GM23248 (cell line): ENCODE data around the gene CRTC3. TPM values are rescaled to one million over a fixed set of nuclear protein-coding genes. Genes with fewer than 3 reads are reported as not detected.

Source experiments
- DNase-seq: peaks from one replicate; pipeline ENCODE4 v3.0.0-alpha.2; 2015
- H2AFZ ChIP-seq: fragments of 200-600 bp; sonication (generic); 2 replicates; pipeline ENCODE4 v1.6.1; 2016; ENCODE audit warnings: antibody characterized with exemption
- H3F3A ChIP-seq: fragments of 200-600 bp; sonication (generic); 2 replicates; pipeline ENCODE4 v1.6.1; 2016; ENCODE audit warnings: mild to moderate bottlenecking, antibody characterized with exemption, mixed run types; ENCODE audit not compliant: insufficient read depth
- H3K27ac ChIP-seq: fragments of 200-600 bp; sonication (generic); 2 replicates; pipeline ENCODE4 v1.5.1; 2016; ENCODE audit warnings: mild to moderate bottlenecking
- H3K27me3 ChIP-seq: fragments of 200-600 bp; sonication (generic); replicated peaks from 2 replicates; pipeline ENCODE4 v1.6.1; 2016; ENCODE audit warnings: mild to moderate bottlenecking; ENCODE audit not compliant: insufficient read depth
- H3K36me3 ChIP-seq: fragments of 200-600 bp; sonication (generic); 2 replicates; pipeline ENCODE4 v1.6.1; 2016; ENCODE audit warnings: low read depth, mild to moderate bottlenecking
- H3K4me1 ChIP-seq: fragments of 200-600 bp; sonication (generic); 2 replicates; pipeline ENCODE4 v1.6.1; 2016; ENCODE audit warnings: mild to moderate bottlenecking; ENCODE audit not compliant: insufficient read depth
- H3K4me2 ChIP-seq: fragments of 200-600 bp; sonication (generic); one replicate; pipeline ENCODE4 v1.6.1; 2016; ENCODE audit warnings: mild to moderate bottlenecking; ENCODE audit not compliant: unreplicated experiment
- H3K4me3 ChIP-seq: fragments of 200-600 bp; sonication (generic); 2 replicates; pipeline ENCODE4 v1.5.1; 2016; ENCODE audit warnings: mild to moderate bottlenecking
- H3K79me2 ChIP-seq: fragments of 200-600 bp; sonication (generic); 2 replicates; pipeline ENCODE4 v1.6.1; 2016; ENCODE audit warnings: mild to moderate bottlenecking; ENCODE audit not compliant: insufficient read depth
- H3K9ac ChIP-seq: fragments of 200-600 bp; sonication (generic); 2 replicates; pipeline ENCODE4 v1.6.1; 2016; ENCODE audit warnings: mild to moderate bottlenecking
- H3K9me2 ChIP-seq: fragments of 200-600 bp; sonication (generic); 2 replicates; pipeline ENCODE4 v1.6.1; 2016; ENCODE audit warnings: mixed run types, mild to moderate bottlenecking, moderate library complexity; ENCODE audit not compliant: insufficient read depth
- H3K9me3 ChIP-seq: fragments of 200-600 bp; sonication (generic); one replicate; pipeline ENCODE4 v1.6.1; 2017; ENCODE audit warnings: low read depth
- H4K20me1 ChIP-seq: fragments of 200-600 bp; sonication (generic); 2 replicates; pipeline ENCODE4 v1.6.0; 2016; ENCODE audit not compliant: insufficient read depth
- EZH2 ChIP-seq: fragments of 200-600 bp; sonication (generic); IDR thresholded peaks from 2 replicates; pipeline ENCODE4 v1.6.1; 2018; ENCODE audit warnings: antibody characterized with exemption, mild to moderate bottlenecking; ENCODE audit not compliant: insufficient read depth, poor library complexity, severe bottlenecking
- EZH2phosphoT487 ChIP-seq: fragments of 200-600 bp; sonication (generic); IDR thresholded peaks from 2 replicates; pipeline ENCODE4 v1.6.1; 2018; ENCODE audit warnings: antibody characterized with exemption, moderate library complexity, mild to moderate bottlenecking, low read depth; ENCODE audit not compliant: insufficient read depth
- WGBS, 2 experiments: methylation state at CpG; one replicate each; pipeline ENCODE4 v1.1.6; 2015 to 2017; ENCODE audit warnings: low lambda C conversion rate in 2 of 2, low coverage in 1 of 2; ENCODE audit errors: missing lambda C conversion rate in 2 of 2; 5-methylcytosine and 5-hydroxymethylcytosine counted together
- in situ Hi-C: fragments of 300-500 bp; cut with MboI; formaldehyde crosslinking; loops from 2 replicates; pipeline ENCODE4 v1.15.0; 2020
- polyA plus RNA-seq: library from polyadenylated mRNA; unstranded; fragments of >200 nt; fragmentation: Nextera tagmentation; extraction: Ambion mirVana; gene quantifications from 2 replicates; pipeline ENCODE4 v1.2.1, GENCODE V29; 2016
- total RNA-seq: library from RNA; depleted of rRNA; stranded (reverse); fragments of >200 nt; shearing (Covaris generic); gene quantifications from 2 replicates; pipeline ENCODE4 v1.2.3, GENCODE V29; 2014

CRTC3 gene
- total and polyA plus RNA-seq, 2 experiments from 2014 or later, result 18.1 to 18.6 TPM

DNA sequence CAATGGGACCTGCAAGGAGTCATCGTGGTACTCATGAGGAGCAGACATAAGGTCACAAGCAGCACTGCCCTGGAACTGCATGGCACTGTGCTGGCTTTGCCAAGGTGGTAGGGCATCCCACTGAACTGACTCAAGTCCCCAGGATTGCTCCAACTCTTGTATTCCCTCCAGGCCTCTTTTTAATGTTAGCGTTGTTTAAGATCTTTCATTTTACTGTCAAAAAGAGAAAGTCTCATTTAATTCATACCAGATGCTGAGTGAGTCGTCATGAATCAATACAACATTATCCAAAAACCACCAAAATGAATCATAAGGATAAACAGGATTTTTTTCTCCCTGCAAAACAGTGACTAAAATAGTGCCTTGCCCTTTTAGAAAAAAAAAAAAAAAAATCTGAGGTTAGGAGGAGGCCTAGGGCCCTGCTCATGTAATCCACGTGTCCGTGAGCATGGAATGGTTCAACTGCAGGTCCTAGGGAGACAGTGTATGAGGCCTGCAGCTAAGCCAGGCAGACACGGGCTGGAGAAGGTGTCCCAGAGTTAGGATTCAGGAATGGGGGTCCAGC is 150.7 kb downstream of the CRTC3 start:
- no peak for TF ChIP-seq EZH2
- TF ChIP-seq EZH2phosphoT487, result peak; percentile 91
- no peaks in the 10 kb centered on the region for H4K20me1 ChIP-seq
- 1% methylated on average over 6 of the region's 6 CpGs for WGBS, 2 experiments
- H3F3A ChIP-seq, result peaks cover 25% of the 10 kb centered on the region
- H3K27ac ChIP-seq, result peak overlapping the region; percentile 89
- H3K9me2 ChIP-seq, result no peaks in the 10 kb centered on the region
- H3K36me3 ChIP-seq, result no peaks in the 10 kb centered on the region
- H3K27me3 ChIP-seq, result no peaks in the 10 kb centered on the region
- peak; percentile 97 for DNase-seq
- peak overlapping the region; percentile 61 for H3K9ac ChIP-seq
- no peak overlapping the region for H3K4me3 ChIP-seq
- H3K4me2 ChIP-seq, result peak overlapping the region; percentile 65
- no peaks in the 10 kb centered on the region for H3K79me2 ChIP-seq
- no peaks in the 10 kb centered on the region for H3K9me3 ChIP-seq
- in situ Hi-C loops, result no loop called here
- H2AFZ ChIP-seq, result 0 out of 2 replicates have a peak overlapping the region, but pooled peaks have one; percentile 20
- H3K4me1 ChIP-seq, result peaks cover 22% of the 10 kb centered on the region

DNA sequence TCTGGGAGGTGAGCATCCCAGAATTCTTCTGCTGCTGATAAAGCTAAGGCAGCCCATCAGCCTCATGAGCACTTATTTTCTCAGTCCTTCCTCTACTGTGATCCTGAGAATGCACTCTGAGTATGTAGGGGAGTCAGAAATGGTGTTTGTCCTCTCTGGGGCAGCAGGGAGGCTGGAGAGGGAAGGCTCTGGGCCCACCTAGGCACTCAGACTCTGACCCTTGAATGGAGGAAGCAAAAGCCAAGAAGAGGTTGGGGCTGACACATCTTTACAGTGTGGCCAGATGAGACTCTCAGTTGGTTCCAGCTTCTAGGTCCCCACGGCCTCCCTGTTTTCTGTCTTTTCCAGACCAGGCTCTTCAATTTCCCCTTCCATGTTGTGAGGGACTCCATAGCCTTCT is 151.3 kb downstream of the CRTC3 start:
- H3K4me3 ChIP-seq, result no peak overlapping the region
- H3K9me3 ChIP-seq, result no peaks in the 10 kb centered on the region
- 13 to 17% methylated on average over 1 of the region's 1 CpG for WGBS, 2 experiments
- H3K4me1 ChIP-seq, result peaks cover 22% of the 10 kb centered on the region
- H3K27ac ChIP-seq, result peak overlapping the region; percentile 89
- H3F3A ChIP-seq, result peaks cover 25% of the 10 kb centered on the region
- DNase-seq, result no peak
- H3K9ac ChIP-seq, result peak overlapping the region; percentile 61
- TF ChIP-seq EZH2 (no peak), EZH2phosphoT487 (no peak)
- H3K4me2 ChIP-seq, result peak overlapping the region; percentile 9
- H3K9me2 ChIP-seq, result no peaks in the 10 kb centered on the region
- 0 out of 2 replicates have a peak overlapping the region, but pooled peaks have one; percentile 20 for H2AFZ ChIP-seq
- H3K36me3 ChIP-seq, result no peaks in the 10 kb centered on the region
- H3K27me3 ChIP-seq, result no peaks in the 10 kb centered on the region
- H3K79me2 ChIP-seq, result no peaks in the 10 kb centered on the region
- no peaks in the 10 kb centered on the region for H4K20me1 ChIP-seq
- in situ Hi-C loops, result no loop called here

DNA sequence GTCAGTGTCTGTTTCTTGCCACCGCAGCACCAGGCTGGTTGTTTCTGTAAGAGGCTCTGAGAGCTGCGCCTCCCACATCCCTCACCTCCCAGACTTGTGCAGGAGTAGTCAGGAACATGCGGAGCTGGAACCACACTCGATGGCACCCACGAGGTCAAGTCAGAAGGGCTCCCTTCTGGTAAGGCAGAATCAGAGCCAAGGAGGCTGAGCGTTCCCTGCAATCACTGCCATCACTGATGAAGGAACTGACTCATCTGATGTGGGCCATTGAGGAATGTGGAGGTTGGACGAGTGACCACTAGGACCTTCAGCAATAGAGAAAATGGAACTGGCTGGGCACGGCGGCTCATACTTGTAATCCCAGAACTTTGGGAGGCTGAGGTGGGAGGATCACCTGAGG is 151.8 kb downstream of the CRTC3 start:
- H3K4me3 ChIP-seq, result no peak overlapping the region
- H4K20me1 ChIP-seq, result no peaks in the 10 kb centered on the region
- H3K27ac ChIP-seq, result peak overlapping the region; percentile 89
- peaks cover 25% of the 10 kb centered on the region for H3F3A ChIP-seq
- WGBS, 2 experiments, result 15% methylated on average over 9 of the region's 9 CpGs
- in situ Hi-C loops, result no loop called here
- peaks cover 22% of the 10 kb centered on the region for H3K4me1 ChIP-seq
- no peaks in the 10 kb centered on the region for H3K36me3 ChIP-seq
- TF ChIP-seq EZH2phosphoT487 (no peak), EZH2 (no peak)
- H3K79me2 ChIP-seq, result no peaks in the 10 kb centered on the region
- peak overlapping the region; percentile 61; the same call in 1 of the 2 replicates for H3K9ac ChIP-seq
- peak; percentile 92 for DNase-seq
- peak overlapping the region; percentile 8 for H3K4me2 ChIP-seq
- no peak overlapping the region for H2AFZ ChIP-seq
- no peaks in the 10 kb centered on the region for H3K27me3 ChIP-seq
- H3K9me3 ChIP-seq, result no peaks in the 10 kb centered on the region
- H3K9me2 ChIP-seq, result no peaks in the 10 kb centered on the region

DNA sequence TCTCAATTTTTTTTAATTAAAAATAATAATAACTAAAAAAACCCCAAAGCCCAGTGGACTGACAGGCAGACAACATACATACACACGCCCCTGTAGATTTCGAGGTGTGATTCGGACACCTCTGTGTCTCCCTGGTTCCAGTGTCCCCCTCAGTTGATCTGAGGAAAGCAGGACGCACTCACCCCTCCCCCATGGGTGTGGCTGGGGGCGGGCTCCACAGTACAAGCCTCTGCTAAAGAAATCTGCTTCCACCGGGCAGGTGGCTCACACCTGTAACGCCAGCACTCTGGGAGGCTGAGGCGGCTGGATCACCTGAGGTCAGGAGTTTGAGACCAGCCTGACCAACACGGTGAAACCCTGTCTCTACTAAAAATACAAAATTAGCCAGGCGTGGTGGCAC is 153.6 kb downstream of the CRTC3 start:
- H3K36me3 ChIP-seq, result no peaks in the 10 kb centered on the region
- TF ChIP-seq EZH2phosphoT487, result no peak
- no peak for TF ChIP-seq EZH2
- no peak overlapping the region for H3K4me3 ChIP-seq
- H3K9ac ChIP-seq, result no peak overlapping the region
- H3K27me3 ChIP-seq, result no peaks in the 10 kb centered on the region
- no peak overlapping the region for H2AFZ ChIP-seq
- no peaks in the 10 kb centered on the region for H3K9me2 ChIP-seq
- H3K9me3 ChIP-seq, result no peaks in the 10 kb centered on the region
- in situ Hi-C loops, result no loop called here
- peaks cover 25% of the 10 kb centered on the region for H3F3A ChIP-seq
- H3K79me2 ChIP-seq, result no peaks in the 10 kb centered on the region
- no peak for DNase-seq
- H3K4me2 ChIP-seq, result no peak overlapping the region
- peaks cover 22% of the 10 kb centered on the region for H3K4me1 ChIP-seq
- H4K20me1 ChIP-seq, result no peaks in the 10 kb centered on the region
- WGBS, 2 experiments, result 70 to 78% methylated on average over 10 of the region's 10 CpGs
- no peak overlapping the region for H3K27ac ChIP-seq

DNA sequence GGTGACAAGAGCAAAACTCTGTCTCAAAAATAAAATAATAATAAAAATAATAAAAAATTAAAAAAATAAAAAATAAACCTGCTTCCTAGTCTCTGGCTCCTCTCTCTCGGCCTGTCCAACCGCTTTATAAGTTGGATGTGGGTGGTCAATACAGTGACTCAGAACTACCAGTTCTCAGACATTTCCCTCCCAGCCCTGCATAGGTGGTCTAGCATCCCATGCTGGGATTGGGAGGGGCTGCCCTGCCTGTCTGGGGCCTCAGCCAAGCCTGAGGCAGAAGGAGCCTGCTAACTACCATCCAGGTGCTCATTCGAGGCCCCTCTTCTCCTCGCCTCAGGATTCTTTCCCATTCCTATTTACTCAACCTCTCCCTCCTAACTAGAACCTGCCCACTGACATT is 154.2 kb downstream of the CRTC3 start:
- Histone ChIP-seq H3K4me2 (no peak overlapping the region), H3K9ac (no peak overlapping the region), H3K27ac (no peak overlapping the region), H3K9me3 (no peaks in the 10 kb centered on the region), H2AFZ (no peak overlapping the region), H3K79me2 (no peaks in the 10 kb centered on the region), H3K36me3 (no peaks in the 10 kb centered on the region), H3K27me3 (no peaks in the 10 kb centered on the region), H3K9me2 (no peaks in the 10 kb centered on the region), H4K20me1 (no peaks in the 10 kb centered on the region), H3K4me3 (no peak overlapping the region), H3K4me1 (peaks cover 22% of the 10 kb centered on the region), H3F3A (peaks cover 25% of the 10 kb centered on the region)
- TF ChIP-seq EZH2, result no peak
- TF ChIP-seq EZH2phosphoT487, result no peak
- 93 to 95% methylated on average over 4 of the region's 4 CpGs for WGBS, 2 experiments
- in situ Hi-C loops, result no loop called here
- DNase-seq, result no peak
